HEK293 (cell line): Measurements from ENCODE around the gene LRRC15.
A peak's percentile ranks its signal among the peaks of the same experiment; 100 is the strongest.

Experiments
- BCL11B ChIP-seq: fragments of 450-650 bp; formaldehyde crosslinking; IDR thresholded peaks from 2 replicates; pipeline ENCODE4 v1.5.1; 2016; ENCODE audit warnings: low read depth, missing biosample characterization, missing genetic modification characterization
- HIC1 ChIP-seq: fragments of 450-650 bp; formaldehyde crosslinking; IDR thresholded peaks from 2 replicates; pipeline ENCODE4 v1.5.1; 2016; ENCODE audit warnings: missing biosample characterization, missing genetic modification characterization
- KLF16 ChIP-seq: fragments of 450-650 bp; formaldehyde crosslinking; IDR thresholded peaks from 2 replicates; pipeline ENCODE4 v1.5.1; 2017; ENCODE audit warnings: missing biosample characterization, missing genetic modification characterization
- KLF17 ChIP-seq: fragments of 450-650 bp; formaldehyde crosslinking; IDR thresholded peaks from 2 replicates; pipeline ENCODE4 v1.5.1; 2016; ENCODE audit warnings: missing biosample characterization, missing genetic modification characterization
- KLF7 ChIP-seq: fragments of 450-650 bp; formaldehyde crosslinking; IDR thresholded peaks from 2 replicates; pipeline ENCODE4 v1.5.1; 2016; ENCODE audit warnings: missing biosample characterization, missing genetic modification characterization, borderline replicate concordance
- MZF1 ChIP-seq: fragments of 450-650 bp; formaldehyde crosslinking; IDR thresholded peaks from 2 replicates; pipeline ENCODE4 v1.5.1; 2017; ENCODE audit warnings: missing biosample characterization, missing genetic modification characterization, borderline replicate concordance
- PRDM6 ChIP-seq: fragments of 450-650 bp; formaldehyde crosslinking; IDR thresholded peaks from 2 replicates; pipeline ENCODE4 v1.5.1; 2017; ENCODE audit warnings: missing biosample characterization, missing genetic modification characterization
- RBAK ChIP-seq: fragments of 450-650 bp; formaldehyde crosslinking; IDR thresholded peaks from 2 replicates; pipeline ENCODE4 v1.5.1; 2016; ENCODE audit warnings: missing biosample characterization, missing genetic modification characterization
- REST ChIP-seq: fragments of 450-650 bp; formaldehyde crosslinking; IDR thresholded peaks from 2 replicates; pipeline ENCODE4 v1.5.1; 2016; ENCODE audit warnings: missing biosample characterization, missing genetic modification characterization
- SP3 ChIP-seq: fragments of 450-650 bp; formaldehyde crosslinking; IDR thresholded peaks from 2 replicates; pipeline ENCODE4 v1.5.1; 2016; ENCODE audit warnings: missing biosample characterization, missing genetic modification characterization
- TSHZ1 ChIP-seq: fragments of 450-650 bp; formaldehyde crosslinking; IDR thresholded peaks from 2 replicates; pipeline ENCODE4 v1.5.1; 2016; ENCODE audit warnings: missing biosample characterization, missing genetic modification characterization, borderline replicate concordance
- ZBTB11 ChIP-seq: fragments of 450-650 bp; formaldehyde crosslinking; conservative IDR thresholded peaks from 2 replicates; pipeline ENCODE4 v1.5.1; 2016; ENCODE audit warnings: low read depth, missing biosample characterization, missing genetic modification characterization
- ZBTB7A ChIP-seq: fragments of 450-650 bp; formaldehyde crosslinking; IDR thresholded peaks from 2 replicates; pipeline ENCODE4 v1.5.1; 2016; ENCODE audit warnings: low read depth, missing biosample characterization, missing genetic modification characterization
- ZFP3 ChIP-seq: fragments of 450-650 bp; formaldehyde crosslinking; IDR thresholded peaks from 2 replicates; pipeline ENCODE4 v1.5.1; 2016; ENCODE audit warnings: low read depth, missing biosample characterization, missing genetic modification characterization
- ZNF138 ChIP-seq: fragments of 450-650 bp; formaldehyde crosslinking; IDR thresholded peaks from 2 replicates; pipeline ENCODE4 v1.5.1; 2016; ENCODE audit warnings: missing biosample characterization, missing genetic modification characterization, borderline replicate concordance
- ZNF19 ChIP-seq: fragments of 450-650 bp; formaldehyde crosslinking; IDR thresholded peaks from 2 replicates; pipeline ENCODE4; 2016; ENCODE audit warnings: missing biosample characterization, missing genetic modification characterization, low read depth
- ZNF266 ChIP-seq: fragments of 450-650 bp; formaldehyde crosslinking; IDR thresholded peaks from 2 replicates; pipeline ENCODE4 v1.5.1; 2016; ENCODE audit warnings: missing biosample characterization, missing genetic modification characterization, low read depth
- ZNF311 ChIP-seq: fragments of 450-650 bp; formaldehyde crosslinking; IDR thresholded peaks from 2 replicates; pipeline ENCODE4 v1.5.1; 2017; ENCODE audit warnings: missing biosample characterization, missing genetic modification characterization, borderline replicate concordance
- ZNF514 ChIP-seq: fragments of 450-650 bp; formaldehyde crosslinking; IDR thresholded peaks from 2 replicates; pipeline ENCODE4 v1.5.1; 2016; ENCODE audit warnings: missing biosample characterization, missing genetic modification characterization
- ZNF626 ChIP-seq: fragments of 450-650 bp; sonication (Bioruptor Pico); formaldehyde crosslinking; IDR thresholded peaks from 2 replicates; pipeline ENCODE4 v1.5.1; 2018; ENCODE audit warnings: missing biosample characterization, missing genetic modification characterization, inconsistent platforms
- ZNF76 ChIP-seq: fragments of 450-650 bp; formaldehyde crosslinking; IDR thresholded peaks from 2 replicates; pipeline ENCODE4; 2016; ENCODE audit warnings: low read depth, missing biosample characterization, missing genetic modification characterization, borderline replicate concordance
- ZNF777 ChIP-seq: fragments of 450-650 bp; formaldehyde crosslinking; IDR thresholded peaks from 2 replicates; pipeline ENCODE4 v1.5.1; 2017; ENCODE audit warnings: missing biosample characterization, missing genetic modification characterization, borderline replicate concordance

Gene LRRC15

GRCh38 chr3:194315088-194315964, 54.2 kb downstream of the LRRC15 start (continued):
- TF ChIP-seq ZNF626 (tag by site-specific recombination) (no peak), KLF16 (tag by site-specific recombination) (peak; percentile 83; the same call in 1 of the 2 replicates), BCL11B (peak; percentile 84), ZNF138 (no peak), ZNF19 (tag by site-specific recombination) (no peak), KLF17 (tag by site-specific recombination) (peak; percentile 95), MZF1 (no peak), ZNF311 (tag by site-specific recombination) (no peak), ZBTB7A (no peak), KLF7 (tag by site-specific recombination) (0 out of 2 replicates have a peak, but pooled peaks have one; percentile 44), ZNF514 (tag by site-specific recombination) (no peak), ZNF777 (tag by site-specific recombination) (peak; percentile 81; the same call in 1 of the 2 replicates), TSHZ1 (tag by site-specific recombination) (no peak), ZNF76 (tag by site-specific recombination) (0 out of 2 replicates have a peak, but pooled peaks have one; percentile 68), RBAK (tag by site-specific recombination) (no peak), HIC1 (tag by site-specific recombination) (peak; percentile 86), REST (tag by site-specific recombination) (no peak), ZNF266 (tag by site-specific recombination) (no peak), ZBTB11 (tag by site-specific recombination) (0 out of 2 replicates have a peak, but pooled peaks have one; percentile 15), ZFP3 (tag by site-specific recombination) (no peak), PRDM6 (tag by site-specific recombination) (no peak), SP3 (tag by site-specific recombination) (peak; percentile 72)
